Fibroblast of the aortic adventitia (primary cell): ENCODE measurements around the gene TTLL1. TPM values are rescaled to one million over a fixed set of nuclear protein-coding genes. Genes with fewer than 3 reads are reported as not detected.

Experiments used
- DNase-seq: peaks from one replicate; pipeline ENCODE4 v3.0.0-alpha.2; 2010; ENCODE audit warnings: low read depth
- H3K4me3 ChIP-seq: 2 replicates; pipeline ENCODE4 v1.5.1; 2011; ENCODE audit warnings: low read depth, mild to moderate bottlenecking, control low read depth, low read length, moderate library complexity
- total RNA-seq: library from RNA; depleted of rRNA; stranded (reverse); fragments of >200 nt; gene quantifications from 2 replicates; pipeline ENCODE4 v1.2.3, GENCODE V29; 2012; ENCODE audit warnings: low replicate concordance
- TF ChIP-seq, protein P1 (sequence below): IDR thresholded peaks from 2 replicates; pipeline ENCODE4 v1.5.1; 2011; ENCODE audit warnings: mild to moderate bottlenecking, low read length, control low read depth, inconsistent platforms; ENCODE audit not compliant: insufficient read depth

TTLL1 gene
- total RNA-seq, 1 donor = 23.1 TPM

GRCh38 chr22:43131773-43132501 lies 42.7 kb upstream of the TTLL1 start:
- TF ChIP-seq, protein P1, sequence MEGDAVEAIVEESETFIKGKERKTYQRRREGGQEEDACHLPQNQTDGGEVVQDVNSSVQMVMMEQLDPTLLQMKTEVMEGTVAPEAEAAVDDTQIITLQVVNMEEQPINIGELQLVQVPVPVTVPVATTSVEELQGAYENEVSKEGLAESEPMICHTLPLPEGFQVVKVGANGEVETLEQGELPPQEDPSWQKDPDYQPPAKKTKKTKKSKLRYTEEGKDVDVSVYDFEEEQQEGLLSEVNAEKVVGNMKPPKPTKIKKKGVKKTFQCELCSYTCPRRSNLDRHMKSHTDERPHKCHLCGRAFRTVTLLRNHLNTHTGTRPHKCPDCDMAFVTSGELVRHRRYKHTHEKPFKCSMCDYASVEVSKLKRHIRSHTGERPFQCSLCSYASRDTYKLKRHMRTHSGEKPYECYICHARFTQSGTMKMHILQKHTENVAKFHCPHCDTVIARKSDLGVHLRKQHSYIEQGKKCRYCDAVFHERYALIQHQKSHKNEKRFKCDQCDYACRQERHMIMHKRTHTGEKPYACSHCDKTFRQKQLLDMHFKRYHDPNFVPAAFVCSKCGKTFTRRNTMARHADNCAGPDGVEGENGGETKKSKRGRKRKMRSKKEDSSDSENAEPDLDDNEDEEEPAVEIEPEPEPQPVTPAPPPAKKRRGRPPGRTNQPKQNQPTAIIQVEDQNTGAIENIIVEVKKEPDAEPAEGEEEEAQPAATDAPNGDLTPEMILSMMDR = no peak
- no peak overlapping the region for H3K4me3 ChIP-seq
- no peak for DNase-seq

DNA sequence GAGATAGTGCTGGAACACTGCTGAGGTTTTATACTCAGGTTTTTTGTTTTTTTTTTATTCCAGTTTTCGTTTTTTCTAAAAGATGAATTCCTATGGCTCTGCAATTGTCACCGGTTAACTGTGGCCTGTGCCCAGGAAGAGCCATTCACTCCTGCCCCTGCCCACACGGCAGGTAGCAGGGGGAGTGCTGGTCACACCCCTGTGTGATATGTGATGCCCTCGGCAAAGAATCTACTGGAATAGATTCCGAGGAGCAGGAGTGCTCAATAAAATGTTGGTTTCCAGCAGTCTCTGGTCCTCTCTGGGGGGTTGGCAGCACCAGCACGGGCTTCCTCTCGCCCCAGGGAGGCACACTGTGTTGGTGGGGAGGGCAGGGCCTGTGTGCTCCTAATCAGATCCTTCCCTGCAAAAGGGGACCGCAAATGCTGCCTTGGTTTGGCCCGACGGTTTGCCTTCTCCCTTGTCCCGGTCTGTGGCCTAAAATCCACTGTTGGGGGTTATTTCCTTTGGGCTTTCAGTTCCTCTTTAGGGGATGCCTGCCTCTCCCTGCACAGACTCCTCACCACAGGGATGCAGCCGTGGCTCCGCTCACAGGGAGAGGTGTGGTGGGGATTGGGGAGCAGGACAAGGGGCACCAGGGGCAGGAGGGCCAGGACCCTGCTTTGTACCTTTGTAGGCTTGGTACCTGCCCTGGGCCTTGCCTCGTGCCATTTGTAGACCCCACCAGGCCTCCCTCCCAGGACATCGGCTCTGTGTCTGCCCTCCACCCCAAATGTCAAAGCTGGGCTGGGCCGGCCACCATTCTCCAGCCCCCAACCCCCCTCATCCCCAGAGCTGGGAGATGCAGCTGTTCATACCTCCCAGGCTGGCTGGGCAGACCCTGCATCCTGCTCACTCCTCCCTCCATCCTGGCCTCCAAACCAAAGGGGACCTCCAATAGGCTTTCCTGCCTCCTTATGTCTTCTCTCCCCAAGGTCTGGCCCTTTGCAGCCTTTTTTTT lies 40.5 kb upstream of the TTLL1 start:
- H3K4me3 ChIP-seq = no peak overlapping the region
- TF ChIP-seq, protein P1 = no peak
- no peak for DNase-seq

DNA sequence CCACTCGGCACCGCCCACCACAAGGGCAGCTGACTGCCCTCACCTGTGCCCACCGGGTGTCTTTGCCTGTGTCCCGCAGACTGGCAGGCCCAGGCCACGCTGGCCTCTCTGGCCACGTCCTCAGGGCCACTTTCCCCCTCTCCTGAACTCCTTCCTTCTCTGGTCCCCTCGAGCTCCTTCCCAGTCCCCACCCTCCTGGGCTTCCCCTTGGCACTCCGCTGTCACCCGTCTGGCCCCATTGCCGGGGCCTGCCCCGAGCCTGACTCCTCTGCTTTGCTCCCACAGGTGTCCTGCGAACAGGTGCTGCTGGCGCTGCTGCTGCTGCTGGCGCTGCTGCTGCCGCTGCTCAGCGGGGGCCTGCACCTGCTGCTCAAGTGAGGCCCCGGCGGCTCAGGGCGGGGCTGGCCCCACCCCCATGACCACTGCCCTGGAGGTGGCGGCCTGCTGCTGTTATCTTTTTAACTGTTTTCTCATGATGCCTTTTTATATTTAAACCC lies 39.8 kb upstream of the TTLL1 start:
- DNase-seq = no peak
- TF ChIP-seq, protein P1 = no peak
- no peak overlapping the region for H3K4me3 ChIP-seq

- no peak for DNase-seq
- no peak overlapping the region for H3K4me3 ChIP-seq
- TF ChIP-seq, protein P1 = no peak
Observed at GRCh38 chr22:43128116-43128515, 38.9 kb upstream of the TTLL1 start.

- TF ChIP-seq, protein P1 = no peak
- no peak overlapping the region for H3K4me3 ChIP-seq
- no peak for DNase-seq
Observed at GRCh38 chr22:43127166-43127908, 38.1 kb upstream of the TTLL1 start.

- TF ChIP-seq, protein P1 = no peak
- no peak overlapping the region for H3K4me3 ChIP-seq
- DNase-seq = peak; percentile 72
Observed at GRCh38 chr22:43126501-43127165, 37.4 kb upstream of the TTLL1 start.
